K562 (cell line): Measurements from ENCODE around the gene PHOX2A. TPM values are rescaled to one million over a fixed set of nuclear protein-coding genes. Genes with fewer than 3 reads are reported as not detected.
A peak's percentile ranks its signal among the peaks of the same experiment; 100 is the strongest.

ENCODE experiments used
- ATAC-seq: fragments of 200-7000 bp; cut with Tn5 transposase; 3 replicates; pipeline ENCODE4 v1.9.1; 2020; ENCODE audit warnings: moderate library complexity
- BruUV-seq: library from RNA; stranded (reverse); fragments of 400-500 nt; replicated peaks from 2 replicates; lab custom pipeline; 2021; lab: Mats Ljungman, UMichigan
- CTCF ChIA-PET: fragments of 300-600 bp; formaldehyde crosslinking; extraction: SDS; loops from one replicate; lab custom pipeline; 2021; ENCODE audit warnings: low intra/inter-chr PET ratio; lab: Yijun Ruan, JAX
- POLR2A ChIA-PET: fragments of 300-600, 350-650 bp; sonication (Branson Sonifier 250); formaldehyde crosslinking; extraction: SDS; loops from one replicate; lab custom pipeline; 2021; ENCODE audit warnings: antibody characterized with exemption, inconsistent platforms; lab: Yijun Ruan, JAX
- DNase-seq, 4 experiments: peaks; one replicate each; pipeline versions ENCODE4 v3.0.0 to v3.0.0-alpha.2; 2011 to 2018; ENCODE audit warnings: low spot score in 3 of 4, mixed read lengths in 3 of 4; ENCODE audit errors: extremely low read depth in 1 of 4
- FAIRE-seq: peaks from 2 replicates; lab custom pipeline; 2011; peaks lifted over from hg19 to GRCh38; lab: Jason Lieb, UNC
- H2AFZ ChIP-seq: 2 replicates; pipeline ENCODE4 v1.6.0; 2011; ENCODE audit warnings: low read depth, low read length, control low read depth, inconsistent platforms
- H3K27ac ChIP-seq: fragments of 200-600 bp; 3 replicates; pipeline ENCODE4 v1.8.0; 2011; ENCODE audit warnings: low read depth, mild to moderate bottlenecking, control low read depth, inconsistent platforms, low read length, moderate library complexity, mixed read lengths; ENCODE audit errors: extremely low read depth
- H3K27me3 ChIP-seq, 2 experiments: fragments of 300-600 bp in 1 of 2; 2 replicates in 1 of 2; 3 replicates in 1 of 2; pipeline versions ENCODE4 v1.6.0 to v1.8.0; 2011; ENCODE audit warnings: inconsistent platforms in 2 of 2, low read length in 2 of 2, mild to moderate bottlenecking in 1 of 2, mixed read lengths in 1 of 2, moderate library complexity in 1 of 2; ENCODE audit not compliant: control insufficient read depth in 2 of 2, insufficient read depth in 2 of 2
- H3K36me3 ChIP-seq: fragments of 300-600 bp; 3 replicates; pipeline ENCODE4 v1.8.0; 2011; ENCODE audit warnings: mild to moderate bottlenecking, low read length, inconsistent platforms; ENCODE audit not compliant: control insufficient read depth, insufficient read depth
- H3K4me1 ChIP-seq, 2 experiments: fragments of 200-600 bp in 1 of 2; replicated peaks in 1 of 2; 2 replicates in 1 of 2; 3 replicates in 1 of 2; pipeline versions ENCODE4 v1.5.1 to v1.8.0; 2011; ENCODE audit warnings: inconsistent platforms in 2 of 2, low read length in 2 of 2, mild to moderate bottlenecking in 1 of 2, mixed read lengths in 1 of 2, moderate library complexity in 1 of 2; ENCODE audit not compliant: control insufficient read depth in 2 of 2, insufficient read depth in 2 of 2
- H3K4me2 ChIP-seq: 2 replicates; pipeline ENCODE4 v1.6.1; 2011; ENCODE audit warnings: low read length, control low read depth, inconsistent platforms, mixed read lengths; ENCODE audit not compliant: insufficient read depth
- H3K4me3 ChIP-seq: fragments of 200-600 bp; sonication (generic), shearing (Covaris generic); 2 replicates; pipeline ENCODE4 v1.5.1; 2016; ENCODE audit warnings: control low read depth, inconsistent platforms
- H3K79me2 ChIP-seq: fragments of 200-600 bp; 3 replicates; pipeline ENCODE4 v1.8.0; 2011; ENCODE audit warnings: low read length, inconsistent platforms; ENCODE audit not compliant: control insufficient read depth, insufficient read depth
- H3K9ac ChIP-seq, 2 experiments: 2 replicates each; pipeline versions ENCODE4 v1.6.0 to v1.6.1; 2011; ENCODE audit warnings: low read depth in 2 of 2, low read length in 2 of 2, control low read depth in 1 of 2, inconsistent platforms in 1 of 2, mild to moderate bottlenecking in 1 of 2, mixed read lengths in 1 of 2; ENCODE audit not compliant: insufficient read depth in 1 of 2
- H3K9me1 ChIP-seq: one replicate; pipeline ENCODE4 v1.6.0; 2011; ENCODE audit warnings: inconsistent platforms, mild to moderate bottlenecking, low read length, moderate library complexity; ENCODE audit not compliant: control insufficient read depth, insufficient read depth
- H3K9me3 ChIP-seq: replicated peaks from 2 replicates; pipeline ENCODE4 v1.5.1; 2011; ENCODE audit warnings: low read depth, low read length, inconsistent platforms; ENCODE audit not compliant: control insufficient read depth, insufficient read depth
- H4K20me1 ChIP-seq: replicated peaks from 2 replicates; pipeline ENCODE4 v1.6.1; 2011; ENCODE audit warnings: low read length, inconsistent platforms, mixed read lengths; ENCODE audit not compliant: control insufficient read depth, insufficient read depth
- BCL6 ChIP-seq: fragments of 250-450 bp; sonication (Bioruptor Pico); IDR thresholded peaks from 2 replicates; pipeline ENCODE4 v1.4.0; 2020
- ETV5 ChIP-seq: sonication (generic); formaldehyde crosslinking; IDR thresholded peaks from 2 replicates; pipeline ENCODE4 v1.4.0; 2020; ENCODE audit warnings: low read depth, mild to moderate bottlenecking, missing genetic modification reagents
- MCM3 ChIP-seq: fragments of 450-650 bp; IDR thresholded peaks from 2 replicates; pipeline ENCODE4 v1.6.1; 2016
- MCM7 ChIP-seq, 2 experiments: fragments of 450-650 bp; IDR thresholded peaks; 2 replicates each; pipeline ENCODE4 v1.6.1; 2016 to 2018
- MED1 ChIP-seq: sonication (generic); formaldehyde crosslinking; IDR thresholded peaks from 2 replicates; pipeline ENCODE4 v1.8.1; 2023; ENCODE audit warnings: missing genetic modification reagents, borderline replicate concordance
- RFX5 ChIP-seq: IDR thresholded peaks from 2 replicates; pipeline ENCODE4 v1.6.1; 2011; ENCODE audit warnings: low read depth, mild to moderate bottlenecking, improper control_type of control experiment, low read length
- SRF ChIP-seq, 2 experiments: fragments of 250-450, 450-650 bp in 1 of 2; sonication (Bioruptor Pico) in 1 of 2; sonication (generic) in 1 of 2; formaldehyde crosslinking; IDR thresholded peaks; 2 replicates each; pipeline versions ENCODE4 v1.5.0 to v1.5.1; 2020 to 2022; ENCODE audit warnings: mild to moderate bottlenecking in 1 of 2, missing genetic modification reagents in 1 of 2
- TOE1 ChIP-seq, 2 experiments: fragments of 450-650 bp in 1 of 2; sonication (generic) in 1 of 2; formaldehyde crosslinking in 1 of 2; IDR thresholded peaks; 2 replicates each; pipeline versions ENCODE4 v1.7.1 to v1.8.0; 2016 to 2022; ENCODE audit warnings: borderline replicate concordance in 2 of 2, mild to moderate bottlenecking in 2 of 2, antibody characterized with exemption in 1 of 2, inconsistent platforms in 1 of 2, low read depth in 1 of 2, missing genetic modification reagents in 1 of 2, moderate library complexity in 1 of 2
- TRIM25 ChIP-seq: fragments of 450-650 bp; IDR thresholded peaks from 2 replicates; pipeline ENCODE4 v1.7.0; 2016; ENCODE audit warnings: borderline replicate concordance
- WHSC1 ChIP-seq: IDR thresholded peaks from one replicate; pipeline ENCODE4 v1.6.1; 2012; ENCODE audit warnings: low read length, control low read depth, inconsistent platforms
- ZNF146 ChIP-seq: IDR thresholded peaks from one replicate; pipeline ENCODE4 v1.6.1; 2018; ENCODE audit warnings: missing compliant biosample characterization; ENCODE audit not compliant: unreplicated experiment
- ZNF232 ChIP-seq: sonication (generic); formaldehyde crosslinking; IDR thresholded peaks from 2 replicates; pipeline ENCODE4 v1.8.0; 2022; ENCODE audit warnings: mild to moderate bottlenecking, missing genetic modification reagents
- ZNF717 ChIP-seq: fragments of 250-450 bp; sonication (Bioruptor Pico); IDR thresholded peaks from 2 replicates; pipeline ENCODE4 v1.5.0; 2021
- ZNF830 ChIP-seq: fragments of 250-450 bp; sonication (Bioruptor Pico); IDR thresholded peaks from 2 replicates; pipeline ENCODE4 v1.5.0; 2021; ENCODE audit warnings: mild to moderate bottlenecking
- ZSCAN29 ChIP-seq: fragments of 450-650 bp; IDR thresholded peaks from 2 replicates; pipeline ENCODE4 v1.6.1; 2017
- WGBS: fragments of 100-300 bp; shearing (Covaris generic); methylation state at CpG from one replicate; pipeline ENCODE4 v1.1.6; 2016; ENCODE audit warnings: low coverage, mixed read lengths; ENCODE audit not compliant: insufficient coverage; ENCODE audit errors: missing lambda C conversion rate; 5-methylcytosine and 5-hydroxymethylcytosine counted together
- in situ Hi-C: fragments of 300-500 bp; cut with MboI; formaldehyde crosslinking; loops from 4 replicates; pipeline ENCODE4 v1.15.0; 2018; ENCODE audit warnings: inconsistent platforms, mixed read lengths
- intact Hi-C: fragments of 100-400 bp; cut with micrococcal nuclease; formaldehyde crosslinking; loops from 2 replicates; pipeline ENCODE4 v1.14.2; 2022
- polyA plus RNA-seq, 8 experiments: library from polyadenylated mRNA; depleted of rRNA in 4 of 8; stranded (reverse) in 5 of 8; unstranded in 3 of 8; fragments of >200 nt; fragmentation: Nextera tagmentation in 2 of 8; fragmentation: Illumina TruSeq in 1 of 8; extraction: Ambion mirVana in 2 of 8; extraction: Trizol in 1 of 8; gene quantifications; 2 replicates each; pipeline versions ENCODE4 v1.2.1 to v1.2.3, GENCODE V29; 2011 to 2014; ENCODE audit warnings: inconsistent platforms in 1 of 8, missing spikeins in 1 of 8
- total RNA-seq, 7 experiments: library from RNA; depleted of rRNA in 6 of 7; stranded (reverse); fragments of >200 nt in 6 of 7; fragmentation: Illumina TruSeq in 2 of 7; extraction: Trizol in 2 of 7; gene quantifications; 2 replicates each; pipeline versions ENCODE4 v1.2.1 to v1.2.3, GENCODE V29; 2011 to 2021; ENCODE audit warnings: low replicate concordance in 1 of 7
- TF ChIP-seq, protein P1 (sequence below): fragments of 250-450 bp; sonication (Bioruptor Pico); IDR thresholded peaks from 2 replicates; pipeline ENCODE4 v1.5.0; 2022; ENCODE audit warnings: mild to moderate bottlenecking
- TF ChIP-seq, protein P2 (sequence below): sonication (generic); formaldehyde crosslinking; IDR thresholded peaks from 2 replicates; pipeline ENCODE4 v1.8.0; 2022; ENCODE audit warnings: mild to moderate bottlenecking, missing genetic modification reagents

The PHOX2A gene
- total and polyA plus RNA-seq, 9 of the 15 experiments (the other 6 are each of a cell fraction or from before 2014, with no cell fraction given): not detected

DNA sequence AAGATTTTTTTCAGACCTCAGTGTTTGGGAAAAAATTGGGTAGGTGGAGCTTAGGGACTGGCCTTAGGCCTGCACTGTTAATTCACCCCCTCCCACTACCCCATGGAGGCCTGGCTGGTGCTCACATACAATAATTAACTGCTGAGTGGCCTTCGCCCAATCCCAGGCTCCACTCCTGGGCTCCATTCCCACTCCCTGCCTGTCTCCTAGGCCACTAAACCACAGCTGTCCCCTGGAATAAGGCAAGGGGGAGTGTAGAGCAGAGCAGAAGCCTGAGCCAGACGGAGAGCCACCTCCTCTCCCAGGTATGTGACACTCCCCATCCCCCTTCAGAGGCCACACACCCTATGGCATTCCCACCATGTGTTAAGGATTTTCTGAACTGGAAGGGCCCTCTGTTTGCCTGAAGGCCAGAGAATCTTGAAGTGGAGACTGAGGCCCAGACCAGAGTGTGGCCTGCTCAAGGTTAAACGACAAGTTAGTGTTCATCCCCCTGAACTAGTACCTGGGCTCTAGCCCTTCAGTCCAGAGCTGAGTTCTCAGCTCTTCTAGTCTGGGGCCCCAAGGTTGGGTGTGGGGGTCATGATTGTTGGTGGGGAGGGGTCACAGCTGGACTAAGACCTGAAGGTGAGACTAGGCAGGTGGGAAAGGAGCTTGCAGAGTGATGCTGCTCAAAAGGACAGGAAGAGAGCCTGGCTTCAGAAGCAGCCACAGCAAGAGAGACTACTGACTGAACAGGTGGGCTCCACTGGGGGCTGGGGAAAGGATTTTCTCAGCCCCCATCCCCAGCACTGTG is 54.3 kb downstream of the PHOX2A start:
- intact Hi-C loops: no loop called here
- Histone ChIP-seq H3K4me3 (no peak overlapping the region), H3K9me3 (no peaks in the 10 kb centered on the region), H4K20me1 (no peaks in the 10 kb centered on the region), H3K4me1 (peaks cover 5 to 10% of the 10 kb centered on the region in 2 experiments), H3K27ac (no peak overlapping the region), H3K79me2 (no peaks in the 10 kb centered on the region), H3K9me1 (no peaks in the 10 kb centered on the region), H3K9ac (peak overlapping the region in 1 of 2 experiments; percentile 14; a peak in 1 of 4 replicates), H2AFZ (no peak overlapping the region), H3K27me3 (no peaks in the 10 kb centered on the region), H3K36me3 (no peaks in the 10 kb centered on the region), H3K4me2 (no peak overlapping the region)
- ChIA-PET CTCF (no interaction called here), POLR2A (interaction anchor here (0.5 to 1.0 kb wide), 7 partner anchors 13 to 119 kb away, joined by 3 to 4 read pairs (median 3); no protein-coding TSS in a partner anchor)
- no peak for FAIRE-seq
- no TSS peak for BruUV-seq
- DNase-seq: no peak
- in situ Hi-C loops: loop anchor here (10.0 kb wide), 1 partner anchor 165 kb away; no protein-coding TSS in a partner anchor
- no peak for ATAC-seq
- 44% methylated on average over 3 of the region's 3 CpGs for WGBS
- TF ChIP-seq, protein P1, sequence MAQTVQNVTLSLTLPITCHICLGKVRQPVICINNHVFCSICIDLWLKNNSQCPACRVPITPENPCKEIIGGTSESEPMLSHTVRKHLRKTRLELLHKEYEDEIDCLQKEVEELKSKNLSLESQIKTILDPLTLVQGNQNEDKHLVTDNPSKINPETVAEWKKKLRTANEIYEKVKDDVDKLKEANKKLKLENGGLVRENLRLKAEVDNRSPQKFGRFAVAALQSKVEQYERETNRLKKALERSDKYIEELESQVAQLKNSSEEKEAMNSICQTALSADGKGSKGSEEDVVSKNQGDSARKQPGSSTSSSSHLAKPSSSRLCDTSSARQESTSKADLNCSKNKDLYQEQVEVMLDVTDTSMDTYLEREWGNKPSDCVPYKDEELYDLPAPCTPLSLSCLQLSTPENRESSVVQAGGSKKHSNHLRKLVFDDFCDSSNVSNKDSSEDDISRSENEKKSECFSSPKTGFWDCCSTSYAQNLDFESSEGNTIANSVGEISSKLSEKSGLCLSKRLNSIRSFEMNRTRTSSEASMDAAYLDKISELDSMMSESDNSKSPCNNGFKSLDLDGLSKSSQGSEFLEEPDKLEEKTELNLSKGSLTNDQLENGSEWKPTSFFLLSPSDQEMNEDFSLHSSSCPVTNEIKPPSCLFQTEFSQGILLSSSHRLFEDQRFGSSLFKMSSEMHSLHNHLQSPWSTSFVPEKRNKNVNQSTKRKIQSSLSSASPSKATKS (CRISPR knock-in tag): no peak
- TF ChIP-seq TOE1 (IDR thresholded peaks at IDR 0.05; ENCODE audit: borderline replicate concordance) (no peak), TOE1 (CRISPR knock-in tag; IDR thresholded peaks at IDR 0.05; ENCODE audit: borderline replicate concordance, low read depth) (no peak), BCL6 (no peak), MCM3 (no peak), MED1 (CRISPR knock-in tag) (no peak), ETV5 (CRISPR knock-in tag) (no peak), WHSC1 (no peak), ZNF232 (CRISPR knock-in tag) (no peak), RFX5 (no peak), TRIM25 (no peak), SRF (CRISPR knock-in tag; IDR thresholded peaks at IDR 0.05) (no peak), ZNF830 (CRISPR knock-in tag) (no peak), ZNF717 (CRISPR knock-in tag) (no peak), ZSCAN29 (no peak), ZNF146 (CRISPR knock-in tag) (no peak), MCM7 (IDR thresholded peaks at IDR 0.05) (no peak)
- TF ChIP-seq, protein P2, sequence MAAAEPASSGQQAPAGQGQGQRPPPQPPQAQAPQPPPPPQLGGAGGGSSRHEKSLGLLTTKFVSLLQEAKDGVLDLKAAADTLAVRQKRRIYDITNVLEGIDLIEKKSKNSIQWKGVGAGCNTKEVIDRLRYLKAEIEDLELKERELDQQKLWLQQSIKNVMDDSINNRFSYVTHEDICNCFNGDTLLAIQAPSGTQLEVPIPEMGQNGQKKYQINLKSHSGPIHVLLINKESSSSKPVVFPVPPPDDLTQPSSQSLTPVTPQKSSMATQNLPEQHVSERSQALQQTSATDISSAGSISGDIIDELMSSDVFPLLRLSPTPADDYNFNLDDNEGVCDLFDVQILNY (CRISPR knock-in tag): no peak
